Stimulated activated naive CD8-positive, alpha-beta T cell treated with anti-CD3 and anti-CD28 coated beads, Interleukin-15, Interleukin-2, amounts not matched to agents 100 U/mL and 50 U/mL, for 24 hours (primary cell): ENCODE data around the gene GYS1.

Experiments
- ATAC-seq: fragments of 150-1000 bp; cut with Tn5 transposase; one replicate; pipeline ENCODE4 v1.10.0; 2021
- DNase-seq: peaks from one replicate; pipeline ENCODE4 v3.0.0; 2021

The GYS1 gene

DNA sequence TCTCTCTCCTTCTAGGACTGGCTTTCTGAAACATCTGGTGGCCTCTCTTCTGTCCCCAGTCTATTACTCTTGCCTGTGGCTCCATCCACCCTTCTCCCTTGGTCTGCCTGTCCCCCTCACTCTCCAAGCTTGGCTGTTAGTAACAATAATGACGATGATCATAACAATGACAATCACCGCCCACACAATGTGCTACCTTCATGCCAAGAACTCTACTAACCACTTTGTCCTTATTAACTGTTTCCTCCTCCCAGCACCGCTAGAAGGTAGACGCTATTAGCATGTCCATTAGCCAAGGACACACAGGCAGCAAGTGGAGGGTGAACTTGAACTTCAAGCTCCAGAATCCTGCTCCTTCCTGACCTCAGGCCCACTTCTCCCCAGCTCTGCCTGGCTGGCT, 2.7 kb downstream of the GYS1 start:
- DNase-seq (no peak), ATAC-seq (no peak)

DNA sequence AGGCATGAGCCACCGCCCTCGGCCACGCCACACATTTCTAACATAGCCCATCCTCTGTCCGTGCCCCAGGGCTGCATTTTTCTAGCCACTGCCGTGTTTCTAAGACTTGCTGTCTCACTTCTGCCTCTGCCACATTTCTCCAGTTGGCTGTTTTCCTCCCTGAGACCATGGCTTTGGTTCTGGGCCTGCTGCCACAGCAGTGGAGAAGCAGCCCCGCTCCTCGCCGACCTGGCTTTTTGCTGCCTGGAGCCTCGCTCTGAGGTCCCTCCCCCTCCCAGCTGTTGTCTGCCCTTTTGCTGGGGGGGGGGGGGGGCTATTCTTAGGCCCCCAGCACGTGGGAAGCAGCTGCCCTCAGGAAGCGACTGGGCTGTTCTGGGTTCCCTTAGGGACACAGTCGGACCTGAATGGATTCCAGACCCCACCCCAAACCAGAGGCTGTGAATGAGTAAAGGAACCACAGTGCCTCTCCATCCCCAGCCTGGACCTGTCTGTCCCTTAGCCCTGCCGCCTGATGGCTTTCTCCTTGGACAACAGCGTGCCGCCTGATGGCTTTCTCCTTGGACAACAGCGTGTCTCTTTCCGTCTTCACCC, 3.3 kb downstream of the GYS1 start:
- no peak for DNase-seq
- no peak for ATAC-seq

DNA sequence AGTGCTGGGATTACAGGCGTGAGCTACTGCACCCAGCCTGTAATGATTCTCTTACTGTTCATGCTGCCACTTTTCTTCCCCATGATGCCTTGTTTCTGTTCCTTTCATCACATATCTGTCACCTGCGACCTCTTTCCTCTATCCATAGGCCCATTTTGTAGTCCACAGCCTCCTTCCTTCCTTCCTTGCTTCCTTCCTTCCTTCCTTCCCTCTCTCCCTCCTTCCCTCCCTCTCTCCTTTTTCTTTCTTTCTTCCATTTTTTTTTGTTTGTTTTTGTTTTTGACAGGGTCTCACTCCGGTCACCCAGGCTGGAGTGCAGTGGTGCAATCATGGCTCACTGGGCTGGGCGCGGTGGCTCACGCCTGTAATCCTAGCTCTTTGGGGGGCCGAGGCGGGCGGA, 4.2 kb downstream of the GYS1 start:
- no peak for ATAC-seq
- no peak for DNase-seq

DNA sequence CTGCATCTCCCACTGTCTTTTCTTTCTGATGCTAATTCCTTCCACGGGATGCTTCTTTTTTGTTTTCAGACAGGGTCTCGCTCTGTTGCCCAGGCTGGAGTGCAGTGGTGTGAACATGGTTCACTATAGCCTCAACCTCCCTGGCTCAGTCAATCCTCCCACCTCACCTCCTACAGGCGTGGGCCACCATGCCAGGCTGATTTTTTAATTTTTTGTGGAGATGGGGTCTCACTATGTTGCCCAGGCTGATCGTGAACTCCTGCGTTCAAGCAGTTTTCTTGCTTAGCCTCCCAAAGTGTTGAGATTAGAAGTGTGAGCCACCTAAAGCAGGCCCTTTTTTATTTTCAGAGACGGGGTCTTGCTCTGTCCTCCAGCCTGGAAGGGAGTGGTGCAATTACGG, 4.8 kb downstream of the GYS1 start:
- ATAC-seq: no peak
- DNase-seq: no peak

DNA sequence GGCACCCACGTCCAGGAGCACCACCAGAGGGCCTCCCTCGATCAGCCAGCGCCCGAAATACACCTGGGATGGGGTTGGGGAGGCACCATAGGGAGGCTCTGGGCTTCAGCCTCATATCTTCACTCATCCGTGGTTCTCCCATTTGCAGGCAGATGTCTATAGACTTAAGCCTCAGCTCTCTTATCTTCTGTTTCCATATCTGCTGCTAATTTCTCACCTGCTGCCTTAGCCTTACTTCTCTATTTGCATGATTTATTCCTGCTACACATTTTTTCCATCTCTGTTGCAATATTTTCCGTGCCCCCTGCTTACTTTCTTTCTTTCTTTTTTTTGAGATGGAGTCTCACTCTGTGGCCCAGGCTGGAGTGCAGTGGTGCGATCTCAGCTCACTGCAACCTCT, 5.8 kb downstream of the GYS1 start:
- no peak for DNase-seq
- peak; percentile 67 for ATAC-seq

DNA sequence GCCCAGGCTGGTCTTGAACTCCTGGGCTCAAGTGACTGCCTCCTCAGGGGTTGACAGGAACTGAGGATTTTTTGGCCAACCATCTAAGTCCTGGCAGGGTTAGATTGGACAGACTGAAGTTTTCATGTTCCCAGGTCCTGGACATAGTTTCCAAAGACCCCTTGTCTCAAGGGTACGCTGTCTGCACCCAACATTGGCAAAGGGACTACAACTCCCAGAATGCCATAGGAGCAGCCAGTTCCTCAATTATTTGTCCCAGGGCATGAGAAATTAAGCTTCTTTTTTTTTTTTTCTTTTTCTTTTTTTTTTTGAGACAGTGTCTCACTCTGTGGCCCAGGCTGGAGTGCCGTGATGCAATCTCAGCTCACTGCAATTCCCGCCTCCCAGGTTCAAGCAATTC, 6.9 kb downstream of the GYS1 start:
- DNase-seq: no peak

DNA sequence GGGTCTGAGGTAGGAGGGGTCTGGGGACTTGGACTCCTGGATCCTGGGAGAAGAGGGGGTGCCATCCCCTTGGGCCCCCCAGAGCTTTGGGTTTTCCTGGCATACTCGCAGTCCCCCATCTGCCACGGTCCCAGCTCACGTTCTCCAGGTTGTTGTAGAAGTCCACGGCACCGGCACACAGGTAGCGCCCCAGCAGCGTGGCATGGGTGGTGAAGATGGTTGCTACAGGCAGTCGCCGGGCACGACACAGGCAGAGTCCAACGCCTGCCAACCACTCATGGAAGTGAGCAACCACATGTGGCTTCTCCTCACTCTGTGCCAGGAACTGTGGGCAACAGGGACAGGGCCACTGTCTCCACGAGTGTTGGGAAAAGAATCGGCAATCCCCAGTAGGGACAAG, 7.4 kb downstream of the GYS1 start:
- ATAC-seq: no peak
- DNase-seq: no peak

More for the DNA sequence above, 6.9 kb downstream of the GYS1 start:
- ATAC-seq: no peak

DNA sequence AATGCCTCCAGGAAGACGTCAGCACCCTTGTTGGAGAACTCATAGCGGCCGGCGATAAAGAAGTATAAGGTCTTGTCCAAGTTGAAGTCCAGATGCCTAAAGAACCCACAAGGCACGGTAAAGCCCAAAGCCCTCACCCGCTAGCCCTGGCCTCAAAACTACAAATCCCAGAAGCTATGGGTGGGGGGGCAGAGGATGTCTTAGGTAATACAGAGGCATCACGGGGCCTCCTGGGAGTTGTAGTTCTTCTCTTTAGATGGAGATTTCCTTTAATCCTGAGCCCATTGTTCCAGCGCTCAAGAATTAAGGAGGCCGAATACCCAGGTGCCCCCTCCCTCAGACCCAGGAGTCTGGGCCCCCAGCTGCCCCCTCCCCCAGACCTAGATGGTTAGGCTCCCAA, 10.8 kb downstream of the GYS1 start:
- no peak for DNase-seq
- no peak for ATAC-seq

DNA sequence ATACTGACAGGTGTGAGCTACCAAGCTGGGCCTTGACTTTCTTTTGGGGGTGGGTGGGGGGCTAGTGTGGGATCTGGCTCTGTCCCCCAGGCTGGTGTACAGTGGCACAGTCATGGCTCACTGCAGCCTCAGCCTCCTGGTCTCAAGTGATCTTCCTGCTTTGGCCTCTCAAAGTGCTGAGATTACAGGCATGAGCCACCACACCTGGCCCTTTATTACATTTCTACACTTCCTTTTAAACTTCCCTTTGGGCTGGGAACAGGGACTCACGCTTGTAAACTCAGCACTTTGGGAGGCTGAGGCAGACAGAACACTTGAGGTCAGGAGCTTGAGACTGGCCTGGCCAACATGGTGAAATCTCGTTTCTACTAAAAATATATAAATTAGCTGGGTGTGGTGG, 16.0 kb downstream of the GYS1 start:
- DNase-seq (no peak), ATAC-seq (no peak)

DNA sequence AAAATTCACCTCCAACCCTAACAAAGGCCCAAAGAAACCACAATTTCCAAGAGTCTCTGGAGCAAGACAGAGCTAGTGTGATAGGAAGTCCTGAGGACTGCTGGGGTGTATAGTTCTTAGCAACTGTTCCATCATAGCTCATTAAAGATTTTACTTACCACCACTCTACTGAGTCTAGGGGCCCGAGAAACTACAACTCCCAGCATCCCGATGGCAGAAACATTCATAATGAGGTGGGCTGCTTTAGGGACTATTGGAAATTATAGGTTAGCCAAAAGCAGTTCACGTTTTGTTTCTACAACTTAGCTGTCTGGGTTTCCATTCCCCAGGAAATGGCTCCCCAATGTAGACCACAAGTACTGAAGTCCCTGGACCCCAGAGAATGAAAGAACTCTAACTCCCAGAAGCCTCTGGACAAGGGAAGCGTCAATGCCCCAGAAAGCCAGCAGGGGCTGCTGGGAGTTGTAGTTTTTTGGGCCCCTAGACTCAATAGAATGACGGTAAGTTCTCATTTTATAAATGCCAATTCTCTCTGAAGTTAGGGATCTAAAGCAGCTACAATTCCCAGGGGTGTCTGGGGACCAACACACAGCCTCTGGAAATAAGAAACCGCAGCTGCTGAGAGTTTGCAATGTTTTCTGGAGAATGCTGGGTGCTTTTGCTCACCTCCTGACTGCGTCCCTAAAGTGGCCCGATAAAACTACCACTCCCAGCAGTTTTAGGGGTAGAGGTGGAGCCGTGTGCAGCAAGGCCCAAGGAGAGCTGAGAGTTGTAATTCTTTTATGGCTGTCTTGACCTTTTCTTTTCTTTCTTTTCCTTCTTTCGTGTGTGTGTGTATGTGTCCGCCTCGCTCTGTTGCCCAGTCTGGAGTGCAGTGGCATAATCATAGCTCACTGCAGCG, 16.9 kb downstream of the GYS1 start:
- DNase-seq (no peak), ATAC-seq (peak; percentile 39)

DNA sequence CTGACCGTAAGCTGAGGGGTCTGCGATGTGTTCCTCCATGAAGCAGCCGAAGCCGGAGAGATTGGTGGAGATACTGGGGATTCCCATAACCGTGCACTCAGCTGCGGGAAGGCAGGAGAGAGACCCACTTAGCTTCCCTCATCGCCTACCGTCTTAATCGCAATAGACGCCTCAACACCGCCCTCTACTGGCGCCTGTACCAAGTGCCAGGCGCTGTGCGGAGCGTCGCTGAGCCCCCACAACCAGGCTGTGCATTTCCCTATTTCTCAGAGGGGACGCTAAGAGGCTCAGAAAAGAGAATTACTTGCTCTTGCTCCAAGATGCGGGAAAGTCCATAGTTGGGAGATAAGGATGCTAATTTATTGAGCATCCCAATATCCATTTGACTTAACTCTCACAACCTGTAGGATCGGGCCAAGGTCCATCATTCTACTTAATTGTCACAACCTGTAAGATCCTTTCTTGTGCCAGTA, 22.1 kb downstream of the GYS1 start:
- peak; percentile 92 for DNase-seq
- ATAC-seq: peak; percentile 77

DNA sequence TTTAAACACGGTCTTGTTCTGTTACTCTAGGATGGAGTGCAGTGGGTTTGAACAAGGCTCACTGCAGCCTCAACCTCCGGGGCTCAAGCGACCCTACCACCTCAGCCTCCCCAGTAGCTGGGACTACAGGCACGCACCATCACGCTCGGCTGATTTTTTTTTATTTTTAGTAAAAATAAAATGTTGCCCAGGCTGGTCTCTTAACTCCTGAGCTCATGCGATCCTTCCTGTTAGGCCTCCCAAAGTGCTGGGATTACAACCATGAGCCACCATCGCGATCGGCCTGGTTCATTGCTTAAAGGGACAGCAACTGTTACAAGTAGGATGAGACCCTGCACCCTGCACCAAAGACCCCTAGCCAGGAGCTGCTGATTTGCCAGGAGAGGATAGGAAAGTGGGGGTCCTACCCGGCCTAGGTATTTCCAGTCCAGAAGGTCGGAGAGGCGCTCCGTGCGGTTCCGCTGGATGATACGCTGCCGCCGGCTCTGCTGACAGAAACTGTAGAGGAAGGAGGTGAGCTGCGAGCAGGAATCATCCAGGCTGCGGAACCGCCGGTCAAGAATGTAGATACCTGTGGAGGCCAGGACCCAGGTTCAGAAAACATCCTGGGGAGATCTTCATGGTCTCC, 22.9 kb downstream of the GYS1 start:
- DNase-seq: no peak
- ATAC-seq: no peak

DNA sequence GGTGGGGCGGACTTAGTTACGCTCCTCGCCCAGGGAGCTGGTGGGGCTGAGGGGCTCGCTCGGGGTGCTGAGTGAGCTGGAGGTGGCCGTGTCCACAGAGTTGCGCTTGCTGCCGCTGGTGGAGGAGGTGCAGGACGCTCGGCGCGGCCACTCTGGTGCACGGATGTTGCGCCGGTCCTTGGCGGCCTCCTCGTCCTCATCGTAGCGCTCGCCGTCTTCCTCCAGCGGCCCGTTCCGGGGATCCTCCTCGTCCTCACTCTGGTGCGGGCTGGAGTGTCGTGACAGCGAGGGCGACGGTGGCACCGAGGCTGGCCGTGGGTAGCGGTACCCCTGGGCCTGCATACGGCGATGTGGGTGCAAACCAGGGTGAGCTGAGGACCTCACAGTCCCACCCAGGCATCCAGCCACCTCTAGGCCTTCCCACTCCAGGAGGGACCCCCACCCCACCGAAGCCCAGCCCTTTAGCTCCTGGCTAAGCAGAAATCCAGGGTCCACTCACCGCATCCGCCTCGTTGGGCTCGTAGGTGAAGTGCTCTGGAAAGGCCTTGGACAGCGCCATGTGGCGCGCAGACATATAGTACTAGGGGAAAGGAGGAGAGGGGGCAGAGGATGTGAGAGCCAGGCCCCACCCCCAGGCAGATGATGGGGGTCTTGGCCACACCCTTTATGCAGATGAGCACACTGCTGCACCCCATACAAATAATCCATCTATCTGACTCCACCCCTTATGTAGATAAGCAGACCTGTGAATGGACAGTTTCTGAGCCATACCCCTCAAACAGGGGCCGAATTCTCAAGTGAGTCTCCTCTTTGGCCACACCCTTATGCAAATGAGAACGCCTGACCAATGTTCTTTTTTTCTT, 23.6 kb downstream of the GYS1 start:
- ATAC-seq (no peak), DNase-seq (no peak)

DNA sequence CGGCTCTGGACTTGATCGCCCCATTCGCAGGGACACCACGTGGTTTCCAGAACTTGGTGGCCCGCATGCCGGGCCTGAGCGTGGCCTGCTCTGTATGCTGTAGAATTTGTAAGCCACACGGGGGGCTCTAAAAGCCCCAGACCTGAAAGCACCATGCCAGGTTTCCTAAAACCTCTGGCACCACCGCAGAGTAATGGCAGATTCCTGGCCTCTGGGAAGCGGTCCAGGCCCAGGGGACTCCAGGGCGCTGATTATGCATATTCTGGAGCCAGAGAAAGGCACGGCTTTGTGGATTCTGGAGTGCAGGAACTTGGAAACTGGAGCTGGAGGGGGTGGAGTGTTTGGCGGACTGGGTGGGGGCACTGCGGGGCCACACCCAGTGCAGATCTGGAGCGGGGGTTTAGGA, 24.3 kb downstream of the GYS1 start:
- DNase-seq (no peak), ATAC-seq (no peak)

DNA sequence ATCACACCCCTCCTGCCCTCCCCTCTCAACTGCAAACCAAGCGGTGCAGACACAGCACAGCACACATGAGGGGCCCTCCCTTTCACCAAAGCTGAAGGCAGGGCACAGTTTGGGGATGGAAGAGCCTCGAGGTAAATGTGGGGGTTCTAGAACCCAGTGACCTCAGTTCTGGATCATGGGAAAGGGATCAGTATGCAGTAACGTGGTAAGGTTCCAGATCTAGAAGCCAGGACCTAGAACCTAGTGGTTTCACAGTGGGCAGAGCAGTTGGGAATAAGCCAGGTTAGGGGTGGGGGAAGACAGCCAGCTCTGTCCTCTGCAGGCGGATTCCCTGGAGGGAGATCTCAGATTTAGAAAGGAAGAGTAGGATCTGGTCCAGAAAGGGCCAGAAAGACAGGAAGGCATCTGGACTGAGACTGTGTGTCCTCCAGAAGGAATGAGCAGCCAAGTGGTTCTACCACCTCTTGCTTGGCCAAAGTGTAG, 24.9 kb downstream of the GYS1 start:
- DNase-seq: no peak
- ATAC-seq: no peak

DNA sequence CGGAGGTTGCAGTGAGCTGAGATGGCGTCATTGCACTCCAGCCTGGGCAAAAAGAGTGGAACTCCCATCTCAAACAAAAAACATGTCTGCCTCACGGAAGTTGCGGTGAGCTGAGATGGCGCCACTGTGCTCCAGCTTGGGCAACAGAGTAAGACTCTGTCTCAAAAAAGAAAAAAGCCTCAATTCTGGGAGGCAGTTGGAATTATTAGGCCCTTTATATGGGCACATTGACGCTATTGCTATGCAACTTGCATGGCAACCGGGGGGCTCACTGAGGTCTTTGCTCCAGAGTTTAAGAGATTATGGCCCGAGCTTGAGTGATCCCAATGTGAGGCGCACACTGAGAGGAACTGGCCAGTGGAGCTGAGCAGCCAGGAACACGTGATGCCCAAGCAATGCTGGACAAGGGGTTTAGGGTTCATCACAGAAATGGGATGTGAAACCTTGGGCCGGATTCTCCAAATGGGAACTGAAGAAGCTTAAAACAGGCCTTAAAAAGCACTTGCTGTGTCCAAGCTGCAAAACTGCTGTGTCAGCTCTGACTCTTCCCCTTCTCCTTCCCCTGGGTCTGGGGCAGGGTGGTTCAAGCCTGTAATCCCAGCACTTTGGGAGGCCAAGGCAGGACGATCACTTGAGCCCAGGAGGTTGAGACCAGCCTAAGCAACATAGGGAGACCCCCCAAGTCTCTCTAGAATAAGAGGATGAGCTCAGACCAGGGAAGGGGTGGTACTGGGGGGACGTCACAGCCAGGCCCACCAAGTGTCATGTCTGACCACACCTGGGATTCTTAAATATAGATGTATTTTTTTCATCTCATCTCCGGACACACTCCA, 25.5 kb downstream of the GYS1 start:
- ATAC-seq (no peak), DNase-seq (no peak)

DNA sequence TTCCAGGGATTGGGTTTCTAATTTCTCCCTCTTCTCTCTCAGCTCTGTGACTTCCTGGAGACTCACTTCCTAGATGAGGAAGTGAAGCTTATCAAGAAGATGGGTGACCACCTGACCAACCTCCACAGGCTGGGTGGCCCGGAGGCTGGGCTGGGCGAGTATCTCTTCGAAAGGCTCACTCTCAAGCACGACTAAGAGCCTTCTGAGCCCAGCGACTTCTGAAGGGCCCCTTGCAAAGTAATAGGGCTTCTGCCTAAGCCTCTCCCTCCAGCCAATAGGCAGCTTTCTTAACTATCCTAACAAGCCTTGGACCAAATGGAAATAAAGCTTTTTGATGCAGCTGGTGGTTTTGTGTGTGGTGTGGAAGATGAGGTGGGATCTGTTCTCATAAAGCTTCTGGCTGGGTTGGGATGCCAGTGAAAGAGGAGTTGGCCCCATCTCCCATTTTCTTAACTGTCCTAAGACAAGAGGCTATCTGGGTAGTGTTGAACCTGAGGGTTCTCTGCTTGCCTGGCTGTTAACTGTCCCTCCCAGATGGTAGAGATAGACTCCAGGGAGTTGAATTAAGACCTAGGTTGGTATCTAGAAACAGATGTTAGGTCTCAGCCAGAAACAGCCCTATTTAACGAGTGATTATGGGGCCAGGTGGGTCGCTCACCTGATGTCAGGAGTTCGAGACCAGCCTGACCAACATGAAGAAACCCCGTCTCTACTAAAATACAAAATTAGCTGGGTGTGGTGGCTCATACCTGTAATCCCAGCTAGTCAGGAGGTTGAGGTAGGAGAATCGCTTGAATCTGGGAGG, 26.4 kb downstream of the GYS1 start:
- DNase-seq (no peak), ATAC-seq (no peak)

DNA sequence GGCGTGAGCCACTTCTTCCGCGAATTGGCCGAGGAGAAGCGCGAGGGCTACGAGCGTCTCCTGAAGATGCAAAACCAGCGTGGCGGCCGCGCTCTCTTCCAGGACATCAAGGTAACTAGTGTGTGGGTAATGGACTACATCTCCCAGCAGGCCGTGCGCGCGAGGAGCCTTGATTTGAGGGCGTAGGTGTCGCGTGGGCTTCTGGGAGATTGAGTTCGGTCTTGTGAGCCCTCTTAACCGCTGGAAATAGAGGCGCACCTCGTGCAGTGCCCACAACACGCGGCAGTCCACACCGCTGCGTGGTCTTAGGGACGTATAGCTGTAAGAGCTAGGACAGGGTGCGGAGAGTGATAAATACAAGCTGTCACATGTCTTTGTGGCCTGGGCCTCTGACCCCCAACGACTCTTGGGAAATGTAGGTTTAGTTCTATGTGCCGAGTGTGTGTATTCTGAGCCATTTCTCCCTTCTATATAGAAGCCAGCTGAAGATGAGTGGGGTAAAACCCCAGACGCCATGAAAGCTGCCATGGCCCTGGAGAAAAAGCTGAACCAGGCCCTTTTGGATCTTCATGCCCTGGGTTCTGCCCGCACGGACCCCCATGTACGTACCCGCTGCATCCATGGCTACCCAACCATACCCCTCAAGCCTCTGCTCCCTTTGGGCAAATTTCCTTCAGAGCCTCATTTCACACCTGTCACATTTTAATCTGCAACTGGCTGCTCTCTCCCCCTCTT, 27.1 kb downstream of the GYS1 start:
- peak; percentile 87 for DNase-seq
- ATAC-seq: peak; percentile 31

DNA sequence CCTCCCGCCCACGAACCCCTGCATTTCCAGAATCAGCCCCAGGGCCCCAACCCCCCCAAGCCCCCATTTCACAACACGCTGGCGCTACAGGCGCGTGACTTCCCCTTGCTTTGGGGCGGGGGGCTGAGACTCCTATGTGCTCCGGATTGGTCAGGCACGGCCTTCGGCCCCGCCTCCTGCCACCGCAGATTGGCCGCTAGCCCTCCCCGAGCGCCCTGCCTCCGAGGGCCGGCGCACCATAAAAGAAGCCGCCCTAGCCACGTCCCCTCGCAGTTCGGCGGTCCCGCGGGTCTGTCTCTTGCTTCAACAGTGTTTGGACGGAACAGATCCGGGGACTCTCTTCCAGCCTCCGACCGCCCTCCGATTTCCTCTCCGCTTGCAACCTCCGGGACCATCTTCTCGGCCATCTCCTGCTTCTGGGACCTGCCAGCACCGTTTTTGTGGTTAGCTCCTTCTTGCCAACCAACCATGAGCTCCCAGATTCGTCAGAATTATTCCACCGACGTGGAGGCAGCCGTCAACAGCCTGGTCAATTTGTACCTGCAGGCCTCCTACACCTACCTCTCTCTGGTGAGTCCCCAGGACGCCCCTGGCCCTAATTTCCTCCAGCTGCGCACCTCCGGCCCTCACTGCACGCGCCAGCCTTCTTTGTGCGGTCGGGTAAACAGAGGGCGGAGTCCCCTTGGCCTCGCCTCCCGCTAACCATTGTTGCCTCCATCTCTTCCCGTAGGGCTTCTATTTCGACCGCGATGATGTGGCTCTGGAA, 27.9 kb downstream of the GYS1 start, which contains the start of gene FTL:
Gene FTL, plus strand, starts transcription at position 270 of the 766 bp plus-strand sequence. Its CDS starts 199 bp downstream, at position 469.
- ATAC-seq: peak; percentile 68

More for the DNA sequence above, 27.9 kb downstream of the GYS1 start, which contains the start of gene FTL:
- DNase-seq: peak; percentile 96
